ENCODE measurements around the gene RPGRIP1L.

Gene RPGRIP1L

DNA sequence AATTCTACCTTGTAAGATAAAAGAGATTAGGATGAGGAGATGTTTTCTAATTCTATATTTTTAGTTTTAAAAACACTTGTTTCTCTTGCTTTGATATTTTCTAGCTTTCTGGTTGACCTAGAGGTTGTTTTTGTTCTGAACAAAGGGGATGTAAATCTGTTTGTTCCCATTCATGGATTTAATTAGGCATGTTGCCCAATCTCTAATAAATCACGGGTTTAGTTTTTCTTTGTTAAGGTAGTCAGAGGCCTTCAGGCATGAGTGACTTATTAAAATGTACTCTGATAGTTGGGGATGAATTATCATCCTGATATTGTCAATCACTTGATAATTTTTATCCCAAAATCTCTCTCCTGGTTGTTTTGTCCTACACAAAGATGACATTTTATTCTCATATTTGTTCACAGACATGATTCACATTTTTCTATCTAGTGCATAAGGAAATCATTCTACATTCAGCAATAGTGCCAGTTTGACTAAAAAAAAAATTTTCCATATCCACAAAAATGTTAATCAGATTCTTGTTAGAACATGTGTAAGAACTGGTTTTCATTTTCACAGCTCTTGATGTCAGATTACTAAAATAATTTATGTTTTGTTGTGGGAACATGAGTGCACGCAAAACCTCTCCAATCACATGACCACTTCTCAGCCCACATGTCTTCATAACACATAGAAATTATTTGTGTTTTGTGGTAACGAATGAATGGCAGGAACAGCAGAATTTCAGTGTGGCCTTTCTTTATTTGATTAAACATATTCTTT lies 105.0 kb downstream of the RPGRIP1L start:
- no peak for DNase-seq

DNA sequence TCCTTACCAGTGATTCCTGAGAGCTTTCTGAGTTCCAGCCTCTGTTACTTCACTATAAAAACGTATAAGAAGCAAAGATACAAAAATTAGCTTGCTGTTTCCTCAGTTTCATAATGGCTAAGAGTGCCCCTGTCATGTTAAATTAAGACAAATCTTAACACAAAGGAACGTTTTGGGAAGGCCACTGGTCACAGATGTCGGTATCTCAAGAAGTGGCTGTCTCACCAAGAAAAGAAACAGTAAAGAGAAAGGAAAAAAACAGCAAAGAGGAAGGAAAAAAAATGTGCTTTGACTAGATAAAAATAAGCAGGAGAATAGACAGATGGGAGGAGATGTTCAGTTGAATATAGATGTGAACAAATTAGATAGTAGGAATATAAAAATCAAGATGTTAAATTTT lies 105.9 kb downstream of the RPGRIP1L start:
- DNase-seq = no peak

DNA sequence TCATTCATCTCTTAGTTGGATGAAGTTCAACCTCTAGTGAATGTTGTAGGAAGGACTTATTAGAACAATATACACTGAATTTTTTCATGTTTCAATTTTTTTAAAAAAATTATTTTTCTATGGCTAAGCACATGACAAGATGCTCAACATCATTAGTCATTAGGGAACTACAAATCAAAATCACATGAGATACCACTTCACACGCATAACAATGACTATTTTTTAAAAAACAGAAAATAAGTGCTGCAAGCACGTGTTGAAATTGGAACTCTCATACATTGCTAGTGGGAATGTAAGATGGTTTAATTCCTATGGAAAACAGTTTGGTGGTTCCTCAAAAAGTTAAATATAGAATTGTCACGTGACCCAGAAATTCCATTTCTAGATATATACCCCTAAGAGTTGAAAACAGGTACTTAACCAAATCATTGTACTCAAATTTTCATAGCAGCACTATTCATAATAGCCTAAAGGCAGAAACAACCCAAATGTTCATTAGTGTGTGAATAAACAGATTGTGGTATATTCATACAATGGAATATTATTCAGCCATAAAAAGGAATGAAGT lies 115.5 kb downstream of the RPGRIP1L start:
- no peak for DNase-seq

DNA sequence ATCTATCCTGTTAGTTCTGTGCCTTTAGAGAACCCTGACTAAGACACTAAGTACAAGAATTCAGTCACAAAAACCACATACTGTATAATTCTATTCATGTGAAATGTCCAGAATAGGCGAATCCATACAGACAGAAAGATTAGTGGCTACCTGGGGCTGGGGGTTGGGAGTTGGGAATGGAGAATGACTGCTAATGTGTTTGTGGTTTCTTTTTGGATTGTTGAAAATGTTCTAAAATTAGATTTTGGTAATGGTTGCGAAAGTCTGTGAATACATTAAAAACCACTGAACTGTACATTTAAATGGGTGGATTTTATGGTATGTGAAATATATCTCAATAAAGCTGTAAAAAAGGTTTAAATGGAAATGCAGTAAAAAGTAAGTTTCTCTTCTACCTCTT lies 120.3 kb downstream of the RPGRIP1L start:
- no peak for DNase-seq

DNA sequence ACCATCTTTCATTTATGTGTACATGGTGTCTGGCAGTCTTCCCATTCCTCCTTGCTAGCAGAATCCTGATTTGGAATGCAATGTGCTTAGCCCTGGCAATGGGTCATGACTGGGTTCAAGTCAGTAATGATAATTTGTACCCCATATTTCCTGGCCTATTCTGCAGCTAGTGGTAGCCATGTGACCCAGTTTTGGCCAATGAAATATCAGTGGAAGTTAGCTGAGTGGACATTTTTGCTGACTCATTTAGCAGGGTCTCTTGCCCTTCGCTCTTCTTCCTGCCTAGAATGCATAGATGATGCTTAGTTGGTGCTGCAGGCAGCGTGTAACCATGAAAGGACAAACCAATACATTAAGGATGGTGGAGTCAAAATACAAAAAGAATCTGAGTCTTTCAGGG lies 121.9 kb downstream of the RPGRIP1L start:
- DNase-seq = no peak

DNA sequence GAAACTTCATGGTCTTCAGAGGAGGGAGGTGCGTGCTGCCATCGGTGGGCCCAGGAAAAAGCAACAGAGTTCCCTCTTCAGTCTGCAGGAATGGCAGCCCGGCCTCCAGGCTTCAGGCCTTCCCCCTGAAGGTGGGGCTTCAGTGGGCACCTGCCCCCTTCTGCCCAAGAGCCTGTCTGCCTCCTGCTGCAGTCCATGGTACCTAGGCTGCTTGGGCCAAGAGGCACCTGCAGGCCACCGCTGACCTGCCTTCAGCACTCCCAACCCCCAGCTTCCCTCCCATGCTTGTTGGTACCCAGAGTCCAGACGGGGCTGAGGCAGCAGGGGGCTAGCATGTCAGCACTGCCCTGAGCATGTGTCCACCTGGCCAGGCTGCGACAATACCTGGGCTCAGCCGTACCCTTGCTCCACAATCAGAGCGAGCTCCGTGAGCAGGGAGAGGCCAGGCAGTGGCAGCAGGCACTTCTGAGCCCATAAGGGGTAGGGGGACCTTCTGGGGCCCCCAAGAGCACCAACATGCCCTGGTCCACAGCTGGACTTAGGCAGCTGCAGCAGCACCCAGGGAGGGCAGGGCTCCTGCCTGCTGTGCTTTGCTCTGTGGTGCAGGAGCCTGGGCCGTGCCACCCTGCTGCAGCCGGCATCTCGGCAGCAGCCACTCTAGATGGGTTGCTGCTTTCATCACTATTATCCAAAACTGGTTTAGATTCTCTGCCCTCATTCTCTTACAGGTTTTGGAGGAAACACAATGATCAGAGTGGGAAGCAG lies 123.4 kb downstream of the RPGRIP1L start:
- DNase-seq = no peak

DNA sequence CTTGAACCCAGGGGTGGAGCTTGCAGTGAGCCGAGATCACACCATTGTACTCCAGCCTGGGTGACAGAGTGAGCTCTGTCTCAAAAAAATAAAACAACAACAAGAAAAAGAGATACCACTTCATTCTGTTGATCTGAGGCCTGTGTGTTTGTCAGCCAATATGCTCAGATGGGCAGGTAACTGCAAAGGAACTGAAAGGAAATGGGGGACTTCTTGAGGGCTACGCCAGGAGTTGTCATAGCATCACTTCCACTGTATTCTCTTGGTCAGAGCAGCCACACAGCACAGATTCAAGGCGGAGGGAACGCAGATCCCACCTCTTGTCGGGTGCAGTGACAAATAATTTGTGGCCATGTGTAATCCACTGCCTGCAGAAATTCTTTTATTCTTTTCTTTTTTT lies 126.8 kb downstream of the RPGRIP1L start:
- no peak for DNase-seq

DNA sequence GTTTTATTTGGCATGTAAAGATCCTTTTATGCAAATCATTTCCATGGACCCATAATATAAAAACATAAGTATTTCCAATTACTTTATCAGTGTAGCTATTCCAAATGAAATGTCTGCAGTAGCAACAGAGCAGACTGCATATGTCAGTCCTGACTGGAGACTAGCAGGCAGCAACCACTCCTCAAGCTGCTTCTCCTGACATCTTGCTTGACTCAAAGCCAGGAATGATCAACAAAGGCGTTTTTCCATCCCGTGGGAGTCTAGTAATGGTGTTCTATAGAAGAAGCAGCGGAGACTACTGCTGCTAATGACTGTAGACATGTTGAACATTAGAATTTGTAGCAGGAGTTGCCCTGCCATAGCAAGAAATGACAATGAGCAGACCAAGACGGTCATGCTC lies 127.4 kb downstream of the RPGRIP1L start:
- DNase-seq = no peak

DNA sequence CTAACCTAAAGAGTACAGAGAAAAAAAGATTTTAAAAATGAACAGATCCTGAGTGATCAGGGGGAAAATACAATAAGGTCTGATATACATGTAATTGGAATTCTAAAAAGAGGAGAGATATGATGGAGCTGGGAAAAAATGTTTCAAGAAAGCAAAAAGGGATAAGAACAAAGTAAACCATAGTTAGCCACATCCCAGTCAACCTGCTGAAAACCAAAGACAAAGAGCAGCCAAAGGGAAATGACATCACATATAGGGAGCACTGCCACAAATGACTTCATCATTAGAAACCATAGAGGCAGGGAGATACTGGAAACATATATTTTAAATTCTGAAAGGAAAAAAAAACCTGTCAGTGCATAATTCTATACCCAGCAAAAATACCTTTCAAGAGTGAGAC lies 131.9 kb downstream of the RPGRIP1L start:
- no peak for DNase-seq

DNA sequence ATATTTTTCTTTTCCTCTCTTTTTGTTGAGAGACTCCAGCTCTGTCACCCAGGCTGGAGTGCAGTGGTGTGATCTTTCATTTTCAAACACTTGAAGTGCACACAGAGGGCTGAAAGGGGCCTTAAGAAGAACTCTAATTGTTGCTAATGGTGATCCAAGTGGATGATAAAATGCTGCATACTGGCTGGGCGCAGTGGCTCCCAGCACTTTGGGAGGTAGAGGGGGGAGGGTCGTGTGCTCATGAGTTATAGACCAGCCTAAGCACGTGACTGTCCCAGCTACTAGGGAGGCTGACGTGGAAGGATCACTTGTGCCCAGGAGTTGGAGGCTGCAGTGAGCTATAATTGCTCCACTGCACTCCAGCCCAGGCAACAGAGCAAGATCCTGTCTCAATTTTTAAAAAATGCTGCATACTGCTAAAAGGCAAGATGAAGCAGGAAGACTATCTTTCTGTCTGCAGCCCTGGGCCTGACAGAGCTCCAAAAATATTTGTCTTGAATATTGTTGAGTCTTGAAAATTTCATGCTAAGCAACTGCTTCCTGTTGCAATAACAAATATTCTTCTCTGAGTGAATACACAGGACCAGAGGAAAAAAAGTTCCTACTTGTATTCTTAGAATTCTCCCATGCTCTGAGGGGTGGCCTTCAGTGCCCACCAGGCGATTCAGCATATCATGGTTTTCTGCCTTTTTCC lies 137.0 kb downstream of the RPGRIP1L start:
- no peak for DNase-seq

DNA sequence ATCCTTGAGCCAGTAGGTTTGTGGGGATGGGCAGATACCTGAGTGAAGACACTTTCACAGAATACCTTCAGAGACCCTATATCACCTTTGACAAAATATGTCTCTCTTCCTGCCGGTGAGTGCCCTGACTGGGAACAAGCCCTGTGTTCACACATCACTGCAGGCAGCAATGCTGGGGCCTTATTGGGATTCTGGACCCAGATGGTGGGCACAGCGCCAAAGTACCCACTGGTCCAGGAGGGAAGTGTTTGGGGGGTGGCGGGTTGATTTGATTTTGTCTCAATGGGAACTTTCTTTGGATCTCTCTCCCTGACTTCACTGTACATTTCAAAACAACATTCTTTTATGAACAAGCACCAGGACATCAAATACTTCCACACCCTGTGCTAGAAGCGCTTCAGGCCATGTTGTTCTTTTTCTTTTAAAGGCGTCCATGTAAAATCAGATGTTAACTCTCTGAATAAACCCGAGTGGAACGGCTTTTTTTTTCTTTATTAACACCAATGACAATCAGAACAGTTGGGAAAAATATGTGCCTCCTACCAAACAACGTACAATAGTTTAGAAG lies 138.3 kb downstream of the RPGRIP1L start:
- no peak for DNase-seq

DNA sequence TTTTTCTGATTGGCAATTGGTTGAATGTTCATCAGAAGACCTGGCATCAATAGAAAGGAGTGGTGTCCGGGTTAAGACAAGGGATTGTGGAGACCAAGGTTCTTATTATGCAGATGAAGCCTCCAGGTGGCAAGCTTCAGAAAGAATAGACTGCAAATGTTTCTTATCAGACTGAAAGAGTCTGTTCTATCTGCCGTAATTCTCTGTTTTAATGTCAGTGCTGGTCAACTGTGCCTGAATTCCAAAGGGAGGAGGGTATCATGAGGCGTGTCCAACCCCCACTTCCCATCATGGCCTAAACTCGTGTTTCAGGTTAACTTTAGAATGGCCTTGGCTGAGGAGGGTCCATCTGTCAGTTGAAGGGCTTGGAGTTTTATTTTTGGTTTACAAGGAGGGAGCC lies 140.2 kb downstream of the RPGRIP1L start:
- DNase-seq = peak; percentile 12

DNA sequence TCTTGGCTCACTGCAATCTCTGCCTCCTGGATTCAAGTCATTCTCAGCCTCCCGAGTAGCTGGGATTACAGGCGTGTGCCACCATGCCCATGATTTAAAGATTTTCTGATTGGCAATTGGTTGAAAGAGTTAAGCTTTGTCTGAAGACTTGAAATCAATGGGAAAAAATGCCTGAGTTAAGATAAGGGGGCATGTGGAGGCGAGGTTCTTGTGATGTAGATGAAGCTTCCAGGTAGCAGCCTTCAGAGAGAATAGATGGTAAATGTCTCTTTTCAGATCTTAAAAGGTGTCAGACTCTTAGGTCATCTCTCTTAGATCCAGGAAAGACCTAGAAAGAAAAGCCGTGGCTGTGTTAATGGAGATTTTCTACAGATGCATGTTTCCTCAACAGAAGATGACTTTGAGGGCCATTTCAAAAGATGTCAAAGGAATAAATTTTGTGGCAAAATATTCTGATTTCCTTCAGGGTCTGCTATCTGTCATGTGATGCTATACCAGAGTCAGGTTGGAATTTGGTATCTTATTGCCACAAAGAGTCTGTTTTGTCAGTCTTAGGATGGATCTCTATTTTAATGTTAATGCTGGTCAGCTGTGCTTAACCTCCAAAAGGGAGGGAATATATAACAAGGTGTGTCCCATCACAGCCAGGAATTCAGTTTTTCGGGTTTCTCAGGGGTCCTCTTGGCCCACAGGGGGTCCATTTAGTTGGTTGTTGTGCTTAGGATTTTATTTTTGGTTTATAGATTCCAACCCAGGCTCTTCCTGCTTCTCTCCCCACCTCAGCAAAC lies 142.4 kb downstream of the RPGRIP1L start:
- no peak for DNase-seq

DNA sequence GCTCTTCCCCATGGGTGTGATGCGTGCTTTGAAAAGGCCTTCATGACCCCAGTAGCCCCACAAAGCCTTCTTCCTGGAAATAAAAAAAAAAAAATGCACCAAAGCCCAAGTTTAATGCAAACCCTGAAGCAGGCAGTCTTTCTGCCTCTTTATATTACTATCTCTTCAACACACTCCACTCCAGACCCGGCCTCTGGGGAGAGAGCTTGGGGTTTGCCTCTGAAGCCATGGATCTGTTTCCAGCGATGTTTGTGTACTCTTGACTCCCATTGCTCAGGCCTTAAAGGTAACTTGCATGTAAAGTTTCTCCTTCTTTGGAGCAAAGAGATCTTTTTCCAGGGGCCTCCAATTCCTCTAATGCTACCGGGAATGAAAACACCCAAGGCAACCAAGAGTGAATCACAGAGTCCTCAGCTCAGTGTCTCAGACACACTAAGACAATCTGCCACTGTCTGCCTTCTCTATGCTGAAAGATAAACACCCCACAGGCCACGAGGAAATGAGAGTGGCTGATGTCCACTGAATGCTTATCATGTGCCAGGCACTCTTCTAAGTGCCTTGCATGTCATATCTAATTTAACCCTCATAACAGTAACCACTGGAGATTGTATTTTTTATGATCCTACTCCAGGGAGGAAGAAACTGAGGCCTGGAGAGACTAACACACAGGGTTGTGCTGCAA lies 144.2 kb downstream of the RPGRIP1L start:
- no peak for DNase-seq

DNA sequence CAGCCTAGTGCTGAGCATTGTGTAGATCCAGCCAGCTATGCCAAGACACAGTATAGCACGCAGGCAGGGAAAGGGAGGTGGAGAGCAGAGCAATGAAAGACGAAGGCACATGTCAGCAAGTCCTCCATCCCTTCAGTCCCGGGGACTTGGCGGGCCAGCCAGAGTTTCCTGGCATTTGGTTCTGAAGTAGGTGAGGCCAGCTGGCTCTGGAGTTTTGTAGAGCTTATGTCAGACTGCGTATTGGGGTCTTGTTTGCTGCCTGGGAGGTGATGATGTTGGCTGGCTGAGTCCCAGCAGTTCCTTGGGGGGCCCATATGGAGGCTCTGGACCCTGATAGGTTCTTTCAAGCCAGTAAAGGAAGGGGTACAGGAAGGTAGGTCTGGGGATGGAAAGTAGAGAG lies 144.9 kb downstream of the RPGRIP1L start:
- DNase-seq = no peak

DNA sequence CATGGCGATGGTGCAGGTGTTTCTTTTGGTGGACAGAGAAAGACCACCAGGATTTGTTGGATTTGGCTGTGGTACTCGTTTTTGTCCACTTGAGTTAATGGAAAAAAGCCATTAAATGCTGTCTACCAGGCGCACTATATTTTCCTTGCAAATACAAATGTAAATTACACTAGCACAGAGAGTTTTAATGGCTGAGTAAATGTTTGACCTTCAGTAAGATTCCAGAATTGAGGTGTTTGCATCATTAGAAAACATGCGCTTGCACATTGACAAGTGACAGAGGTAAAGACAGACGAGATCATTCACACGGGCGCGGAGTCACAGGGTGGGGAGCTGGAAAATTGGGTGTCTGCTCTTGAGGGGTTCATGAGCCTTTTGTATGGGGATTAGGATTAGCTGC lies 147.1 kb downstream of the RPGRIP1L start:
- DNase-seq = no peak

DNA sequence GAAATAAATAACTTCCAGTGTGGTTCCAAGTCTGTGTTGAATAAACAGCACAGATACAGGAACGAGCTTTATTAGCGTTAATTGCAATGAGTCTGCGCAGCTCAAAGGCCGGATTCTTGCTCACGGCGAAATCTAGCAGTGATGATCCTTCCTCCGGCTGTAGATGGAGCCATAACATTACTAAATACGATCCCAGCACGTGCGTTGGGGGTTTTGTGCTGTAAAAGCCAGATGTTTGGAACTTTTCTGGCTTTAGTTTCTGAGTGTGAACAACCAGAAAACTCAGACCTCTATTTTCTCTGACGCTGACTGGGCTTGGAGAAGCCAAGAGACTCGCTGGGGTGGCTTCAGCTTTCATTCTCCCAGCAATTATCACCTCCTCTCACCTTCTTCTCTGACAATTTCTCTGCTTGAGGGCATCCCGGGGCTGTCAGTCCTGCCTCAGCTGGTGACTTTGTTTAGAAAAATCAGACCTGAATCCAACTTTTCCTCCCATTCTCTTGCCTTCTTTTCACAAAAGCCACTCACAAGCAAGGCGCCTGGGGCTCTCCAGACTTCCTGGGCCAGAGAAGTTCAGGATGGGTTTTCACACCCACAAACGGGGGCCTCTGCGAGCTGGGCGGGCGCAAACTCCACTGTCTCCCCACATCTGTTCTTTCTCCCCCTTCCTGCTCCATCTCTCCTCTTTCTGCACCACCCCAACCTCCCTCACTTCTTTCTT lies 153.5 kb downstream of the RPGRIP1L start:
- peak; percentile 84 for DNase-seq

All from NCI-H82 (cell line).